ENCODE data around the gene OR4D1.

The OR4D1 gene

DNA sequence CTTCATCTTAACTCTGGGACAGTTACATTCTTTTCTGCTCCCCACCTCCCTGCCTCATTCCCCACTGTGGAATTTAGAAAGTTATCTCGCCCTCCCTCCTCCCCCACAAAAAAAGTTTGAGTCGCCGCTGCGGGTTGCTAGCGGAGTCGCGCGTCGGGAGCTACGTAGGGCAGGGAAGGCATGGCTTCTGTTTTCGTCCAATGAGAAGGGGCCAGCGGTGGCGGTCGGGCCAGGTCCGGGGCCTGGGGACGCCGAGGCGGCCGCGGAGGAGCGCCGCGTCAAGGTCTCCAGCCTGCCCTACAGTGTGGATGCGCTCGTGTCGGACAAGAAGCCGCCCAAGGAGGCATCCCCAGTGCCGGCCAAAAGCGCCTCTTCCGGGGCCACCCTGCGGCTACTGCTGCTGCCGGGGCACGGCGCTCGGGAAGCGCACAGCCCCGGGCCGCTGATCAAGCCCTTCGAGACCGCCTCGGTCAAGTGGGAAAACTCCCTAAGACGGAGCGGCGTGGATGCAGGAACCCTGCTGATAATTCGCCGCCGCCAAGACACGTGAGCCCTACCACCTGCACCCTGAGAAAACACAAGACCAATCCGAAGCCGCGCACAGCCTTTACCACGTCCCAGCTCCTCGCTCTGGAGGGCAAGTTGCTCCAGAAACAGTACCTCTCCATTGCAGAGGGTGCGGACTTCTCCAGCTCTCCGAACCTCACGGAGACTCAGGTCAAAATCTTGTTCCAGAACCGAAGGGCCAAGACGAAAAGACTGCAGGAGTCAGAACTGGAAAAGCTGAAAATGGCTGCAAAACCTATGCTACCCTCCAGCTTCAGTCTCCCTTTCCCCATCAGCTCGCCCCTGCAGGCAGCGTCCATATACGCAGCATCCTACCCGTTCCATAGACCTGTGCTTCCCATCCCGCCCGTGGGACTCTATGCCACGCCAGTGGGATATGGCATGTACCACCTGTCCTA is 8.9 kb downstream of the OR4D1 start:
- peak; percentile 60 for DNase-seq

DNA sequence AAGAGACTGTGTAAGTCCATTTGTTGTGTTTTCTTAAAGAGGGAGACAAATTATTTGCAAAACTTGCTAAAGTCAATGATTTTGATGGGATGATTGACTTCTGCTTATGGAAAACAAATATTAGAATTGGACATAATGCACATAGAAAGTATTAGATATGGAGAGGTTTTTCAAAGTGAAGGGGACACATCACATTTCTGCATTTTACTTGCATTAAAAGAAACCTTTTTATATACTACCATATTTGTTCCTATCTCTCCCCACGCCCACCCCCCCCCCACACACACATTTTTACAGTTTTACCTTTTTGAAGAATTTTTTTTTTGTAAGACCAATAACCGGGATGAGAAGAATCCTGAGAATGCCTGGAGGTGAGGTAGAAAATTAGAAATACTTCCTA is 10.0 kb downstream of the OR4D1 start:
- no peak for DNase-seq

DNA sequence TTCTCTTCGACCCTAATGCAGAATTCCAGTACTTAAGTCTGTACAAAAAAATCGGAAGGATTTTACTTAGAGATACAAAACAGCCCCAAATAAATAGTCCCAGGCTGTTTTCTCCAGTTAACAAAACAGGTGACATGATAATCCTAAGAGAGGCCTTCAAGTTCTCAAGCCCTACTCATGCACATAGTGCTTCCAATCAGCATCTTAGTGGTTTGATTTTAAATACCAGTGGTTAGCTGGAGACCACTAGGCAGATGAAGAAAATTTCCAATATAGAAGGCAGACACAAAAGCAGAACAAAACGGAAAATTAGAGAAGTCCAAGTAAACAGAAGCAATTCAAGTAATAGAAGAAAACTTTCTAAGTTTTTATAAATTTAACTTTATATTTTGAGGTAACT is 13.4 kb downstream of the OR4D1 start:
- no peak for DNase-seq

DNA sequence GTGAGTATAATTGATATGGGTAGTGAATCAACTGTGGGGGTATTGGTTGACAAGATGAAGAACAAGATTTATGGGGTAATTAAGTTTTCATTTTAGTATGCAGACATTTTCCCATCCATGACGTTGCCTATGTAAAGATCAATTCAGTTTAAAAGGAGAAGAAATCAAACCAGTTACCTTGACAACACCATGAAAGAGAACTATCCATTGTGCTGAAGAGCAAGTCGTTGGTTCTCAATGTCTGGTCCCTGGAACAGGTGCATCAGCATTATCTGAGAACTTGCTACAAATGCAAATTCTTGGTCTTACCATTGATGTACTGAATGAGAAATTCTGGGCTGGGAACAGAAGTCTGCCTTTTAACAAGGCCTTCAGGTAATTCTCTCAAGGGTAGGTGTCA is 17.8 kb downstream of the OR4D1 start:
- DNase-seq: no peak

DNA sequence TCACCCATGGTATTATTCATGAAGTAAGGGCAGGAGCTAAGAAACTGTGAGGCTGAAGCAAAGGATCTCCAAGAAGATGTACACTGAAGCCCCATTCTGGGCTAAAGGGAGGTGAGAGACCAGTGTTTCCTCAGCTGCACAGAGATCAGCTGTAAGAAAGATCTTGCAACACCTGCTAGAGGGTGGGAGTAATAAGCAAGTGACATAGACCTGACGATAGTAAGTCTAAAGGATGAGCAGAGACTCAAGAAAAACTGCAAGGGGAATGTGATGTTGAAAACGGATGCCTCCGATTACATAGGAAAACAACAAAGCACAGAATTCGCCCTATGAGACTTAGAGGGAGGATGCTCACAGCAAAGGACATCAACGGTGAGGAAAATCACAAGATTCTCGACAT is 18.5 kb downstream of the OR4D1 start, which contains the start of gene OR4D2:
Gene OR4D2, plus strand, starts transcription at position 301 of the 400 bp plus-strand sequence. CDS start 2,674 bp downstream, outside the sequence.
- no peak for DNase-seq

DNA sequence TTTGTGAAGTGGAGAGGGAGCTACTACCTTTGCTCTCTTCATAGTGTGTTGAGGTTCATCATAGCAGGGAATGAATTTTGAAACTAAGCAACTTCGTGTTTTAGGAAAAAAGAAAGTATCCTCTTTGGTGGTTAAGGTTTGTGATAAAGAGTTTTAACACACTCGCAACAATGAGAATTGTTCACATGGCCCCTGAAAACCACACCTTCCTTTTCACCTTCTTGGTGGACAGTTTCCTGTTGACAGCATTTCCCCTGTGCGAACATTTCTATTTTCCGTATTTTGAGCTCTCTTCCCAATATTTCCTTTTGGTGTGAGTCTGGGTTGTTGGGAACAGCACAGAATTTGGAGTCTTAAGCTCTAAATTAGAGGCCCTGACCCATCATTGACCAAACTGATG is 22.4 kb downstream of the OR4D1 start:
- DNase-seq: no peak

DNA sequence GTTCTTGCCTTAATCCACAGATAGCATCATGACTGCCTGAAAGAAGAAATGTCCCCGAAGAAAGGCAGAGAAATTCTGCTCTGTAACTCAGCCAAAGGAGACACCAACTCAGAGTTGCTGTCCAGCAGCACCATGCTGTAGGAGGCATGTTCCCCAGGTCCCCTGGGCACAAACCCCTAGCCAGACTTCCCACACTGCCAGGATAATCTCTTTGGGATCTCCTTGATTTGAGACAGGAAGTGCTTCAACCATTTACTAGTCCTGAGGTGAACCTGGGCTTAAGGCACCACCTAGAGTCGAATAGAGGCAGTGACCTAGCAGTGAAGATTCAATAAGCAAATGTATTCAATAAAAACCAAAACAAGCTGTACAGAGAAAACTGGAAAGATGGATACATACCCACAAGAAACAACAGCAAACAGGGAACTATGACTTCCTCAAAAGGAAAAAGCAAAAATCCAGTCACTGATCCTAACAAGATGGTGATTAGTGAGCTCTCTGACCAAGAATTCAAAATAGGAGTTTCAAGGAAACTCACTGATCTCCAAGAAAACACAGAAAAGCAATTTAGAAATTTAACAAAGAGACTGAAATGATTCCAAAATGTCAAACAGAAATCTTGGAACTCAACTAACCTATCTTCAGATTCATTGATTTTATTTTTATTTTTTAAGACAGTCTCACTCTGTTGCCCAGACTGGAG is 24.3 kb downstream of the OR4D1 start:
- no peak for DNase-seq

DNA sequence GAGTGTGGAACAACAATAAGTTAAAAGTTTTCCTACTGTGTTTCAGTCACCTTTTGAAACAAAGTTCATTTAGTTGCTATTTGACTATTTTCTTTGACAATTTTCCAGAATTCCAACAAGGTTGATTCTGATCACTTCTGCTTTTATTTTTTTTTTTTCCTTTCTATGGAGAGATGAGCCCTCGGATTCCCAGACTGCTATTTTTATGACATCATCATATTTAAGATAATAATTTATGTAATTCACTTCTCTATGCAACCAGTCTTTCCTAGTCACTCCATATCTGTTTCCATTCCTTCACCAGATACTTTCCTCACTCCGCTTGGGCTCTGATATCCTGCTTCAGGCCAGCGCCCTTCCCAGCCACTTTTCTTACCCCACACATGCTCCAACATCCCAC is 26.7 kb downstream of the OR4D1 start:
- DNase-seq: no peak

DNA sequence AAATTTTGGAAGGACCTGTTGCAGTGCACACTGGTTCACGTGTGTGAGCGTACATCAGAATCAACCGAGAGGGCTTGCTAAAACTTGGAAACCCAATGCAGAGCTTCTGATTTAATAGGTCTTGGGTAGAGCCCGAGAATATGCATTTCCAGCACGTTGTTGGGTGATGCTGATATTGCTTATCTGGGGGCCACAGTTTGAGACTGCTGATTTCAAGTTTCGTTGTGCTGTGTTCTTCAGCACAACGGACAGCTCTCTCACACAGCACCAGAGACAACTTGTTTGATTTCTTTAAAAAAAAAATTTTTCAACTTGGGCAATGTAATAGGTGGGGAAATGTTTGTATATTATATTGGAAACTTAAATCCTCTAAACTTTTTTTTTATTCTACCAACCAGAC is 28.0 kb downstream of the OR4D1 start:
- DNase-seq: no peak

DNA sequence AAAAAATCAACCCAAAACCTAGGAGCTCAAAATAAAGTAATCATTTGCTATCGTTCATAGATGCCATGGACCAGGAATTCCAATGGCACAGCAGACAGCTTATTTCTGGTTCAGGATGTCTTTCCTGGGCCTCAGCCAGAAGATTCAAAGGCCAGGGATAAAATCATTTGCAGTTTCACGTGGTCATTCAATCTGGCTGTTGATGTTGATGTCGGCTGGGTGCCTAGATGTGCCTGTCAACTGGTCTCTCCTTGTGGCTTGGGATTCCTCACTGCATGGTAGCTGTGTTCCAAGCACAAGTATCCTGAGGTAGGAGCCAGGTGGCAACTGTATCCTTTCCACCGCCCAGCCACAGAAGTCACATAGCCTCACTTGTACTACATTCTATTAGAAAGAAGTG is 33.6 kb downstream of the OR4D1 start:
- DNase-seq: no peak

DNA sequence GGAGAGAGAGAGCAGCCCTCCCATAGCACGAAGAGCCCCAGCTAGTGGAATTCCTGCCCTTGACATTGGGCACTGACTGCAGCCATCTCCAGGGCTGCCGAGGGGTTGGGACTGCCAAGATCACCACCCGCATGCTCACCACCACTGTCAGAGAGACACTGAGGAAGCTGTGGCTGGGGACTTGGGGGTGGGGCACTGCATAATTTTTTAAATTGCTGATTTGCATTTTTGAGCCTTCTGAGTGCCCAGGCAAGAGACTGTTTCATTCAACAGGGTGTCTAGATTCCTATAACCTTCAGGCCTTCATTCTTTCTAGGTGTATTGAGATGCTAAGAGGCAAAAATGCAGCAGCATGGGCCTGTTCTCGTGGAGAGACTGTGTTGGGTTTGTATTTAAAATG is 35.3 kb downstream of the OR4D1 start:
- no peak for DNase-seq

DNA sequence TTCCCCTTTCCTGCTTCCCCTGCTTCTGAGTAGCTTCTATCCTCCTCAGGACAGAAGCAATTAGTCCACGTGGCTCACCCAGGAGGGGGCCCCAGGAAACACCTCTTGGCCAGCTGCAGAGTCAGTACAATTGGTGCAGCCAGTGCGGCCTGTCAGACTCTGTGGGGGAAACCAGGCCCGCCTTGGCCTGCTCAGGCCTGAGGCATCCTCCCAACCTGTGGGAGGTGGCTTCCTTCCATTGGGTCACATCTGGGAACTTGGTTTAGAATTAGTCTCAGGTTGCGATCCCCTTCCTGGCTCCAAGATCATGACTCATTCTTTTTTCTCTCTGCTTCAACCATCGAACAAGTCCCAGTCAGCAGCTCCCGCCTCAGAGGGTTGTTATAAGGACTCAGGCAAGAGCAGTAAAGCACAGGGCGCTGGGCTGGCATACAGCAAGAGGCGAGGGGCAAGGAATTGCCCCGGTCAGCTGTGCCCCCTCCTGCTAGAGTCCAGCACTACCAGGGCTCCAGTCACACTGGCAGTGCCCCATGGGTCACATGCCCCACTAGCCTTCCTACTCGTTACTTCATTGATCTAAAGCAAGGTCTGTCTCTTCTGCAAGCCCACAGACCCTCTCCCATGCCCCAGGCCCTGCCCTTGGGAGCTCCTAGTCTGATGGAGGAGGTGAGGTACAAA is 36.3 kb downstream of the OR4D1 start:
- no peak for DNase-seq

DNA sequence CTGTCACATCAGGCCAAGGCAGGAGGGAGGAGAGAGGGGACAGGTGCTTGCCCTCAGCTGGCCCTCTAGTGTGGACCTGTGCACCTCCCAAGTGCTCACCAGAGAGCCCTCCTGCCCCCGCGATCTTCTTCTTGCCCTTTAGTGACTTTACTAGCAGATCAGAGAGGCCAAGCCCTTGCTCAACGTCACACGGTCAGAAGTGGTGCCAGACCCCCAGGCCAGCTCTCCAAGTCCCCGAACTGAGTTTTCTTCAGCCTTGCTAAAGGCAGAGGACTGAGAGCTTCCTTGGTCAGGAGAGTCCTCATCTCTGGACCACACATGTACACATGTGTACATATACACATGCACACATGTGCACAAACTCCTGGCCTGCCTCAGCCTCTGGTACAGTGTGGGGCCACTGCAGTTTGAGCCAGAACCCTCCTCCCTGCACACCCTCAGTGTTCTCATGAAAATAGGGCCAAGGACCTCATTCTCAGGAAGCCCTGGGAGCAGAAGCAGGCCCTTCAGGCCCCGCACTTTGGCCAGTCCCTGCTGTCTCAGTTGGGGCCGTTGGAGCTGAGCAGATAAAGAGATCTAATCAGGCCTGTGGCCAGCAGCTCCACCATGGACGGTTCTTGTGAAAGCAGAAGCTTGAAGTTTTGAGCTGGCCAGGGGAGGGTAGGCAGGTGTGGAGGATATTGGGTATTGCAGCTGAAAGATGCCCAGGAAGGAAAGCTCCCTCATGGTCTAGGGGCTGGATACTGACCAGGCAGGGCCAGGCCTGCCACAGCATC is 37.0 kb downstream of the OR4D1 start:
- no peak for DNase-seq

DNA sequence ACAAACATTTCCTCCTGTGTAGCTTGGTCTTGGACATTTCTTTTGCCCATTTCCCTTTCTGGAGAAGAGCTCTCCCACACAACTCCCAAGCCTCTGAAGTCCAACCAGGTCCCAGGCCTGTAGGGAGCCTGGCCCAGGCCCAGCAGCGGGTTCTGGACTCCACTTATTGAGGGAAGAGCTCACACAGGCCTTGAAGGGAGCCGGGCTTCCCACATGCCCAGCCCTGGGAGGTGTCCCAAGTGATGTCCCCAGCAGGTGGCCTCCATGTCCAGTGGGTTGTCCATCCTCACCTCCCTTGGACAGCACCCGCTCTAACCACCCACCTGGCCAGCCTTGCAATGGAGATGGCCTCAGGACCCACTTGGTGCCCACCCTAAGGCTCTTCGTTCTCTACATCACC is 38.4 kb downstream of the OR4D1 start:
- DNase-seq: no peak

DNA sequence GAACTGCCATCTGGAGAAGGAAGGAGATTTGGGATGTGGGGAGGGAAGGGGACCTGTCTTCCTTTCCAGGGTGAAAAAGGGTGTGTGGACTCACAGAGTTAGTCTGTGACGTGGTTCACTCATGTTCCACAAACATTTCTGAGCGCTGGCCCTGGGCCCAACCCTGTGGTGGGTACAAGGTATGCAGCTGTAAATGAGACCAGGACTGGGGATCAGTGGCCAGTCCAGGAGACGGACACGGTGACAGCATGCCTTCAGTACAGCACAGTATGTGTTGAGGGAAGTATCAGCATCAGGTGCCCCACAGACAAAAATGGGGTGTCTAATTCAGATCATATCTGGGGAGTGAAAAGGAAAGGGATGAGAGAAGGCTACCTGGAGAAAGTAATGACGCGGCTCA is 38.9 kb downstream of the OR4D1 start:
- DNase-seq: no peak

DNA sequence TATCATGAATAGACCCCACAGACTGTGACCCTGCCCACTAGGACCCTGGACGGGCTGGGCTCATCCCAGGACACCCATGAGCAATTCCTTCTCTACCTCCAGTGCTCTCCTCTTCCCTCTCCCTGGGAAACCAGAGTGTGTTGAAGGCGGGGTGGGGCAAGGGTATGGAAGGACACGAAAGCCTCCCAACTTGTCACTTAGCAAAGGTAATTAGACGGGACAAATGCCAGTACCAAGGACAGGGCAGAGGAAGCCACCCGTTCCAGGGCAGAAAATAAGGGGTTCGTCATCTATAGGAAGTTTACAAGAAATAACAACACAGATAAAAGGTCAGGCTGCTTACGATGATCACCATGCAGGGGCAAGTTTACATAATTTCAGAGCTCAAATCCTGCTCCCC is 39.5 kb downstream of the OR4D1 start:
- DNase-seq: no peak

DNA sequence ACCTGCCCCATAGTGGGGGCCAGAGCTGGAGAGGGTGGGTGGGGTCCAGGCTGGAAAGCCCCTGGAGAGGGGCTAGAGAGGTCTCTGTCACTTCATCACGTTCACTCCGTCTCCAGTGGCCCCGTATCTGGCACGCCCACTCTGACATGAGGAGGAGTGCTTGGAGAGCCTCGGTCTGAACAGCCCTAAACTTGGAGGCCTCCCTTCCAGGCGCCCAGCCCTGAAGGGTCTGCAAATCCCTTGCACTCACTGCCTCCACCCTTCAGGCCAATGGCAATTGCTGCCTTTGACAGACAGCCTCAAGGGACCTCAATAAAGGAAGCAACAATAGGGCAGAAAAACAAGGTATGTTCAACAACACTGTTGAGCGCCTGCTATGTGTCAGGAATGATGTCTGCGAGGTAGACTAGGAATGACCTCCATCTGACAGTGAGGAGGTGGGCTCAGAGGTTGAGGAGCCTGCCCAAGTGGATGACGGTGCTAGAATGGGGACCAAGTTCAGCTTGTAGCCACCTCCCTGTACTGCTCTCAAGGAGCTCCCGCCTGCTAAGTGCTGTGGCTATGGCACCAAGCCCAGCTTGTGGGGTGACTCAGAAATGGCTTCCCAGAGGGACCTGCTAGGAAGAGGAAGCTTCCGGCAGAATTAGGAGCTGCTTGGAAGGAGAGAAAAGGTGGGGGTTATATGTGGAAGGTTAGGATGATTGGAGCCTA is 41.4 kb downstream of the OR4D1 start:
- no peak for DNase-seq

DNA sequence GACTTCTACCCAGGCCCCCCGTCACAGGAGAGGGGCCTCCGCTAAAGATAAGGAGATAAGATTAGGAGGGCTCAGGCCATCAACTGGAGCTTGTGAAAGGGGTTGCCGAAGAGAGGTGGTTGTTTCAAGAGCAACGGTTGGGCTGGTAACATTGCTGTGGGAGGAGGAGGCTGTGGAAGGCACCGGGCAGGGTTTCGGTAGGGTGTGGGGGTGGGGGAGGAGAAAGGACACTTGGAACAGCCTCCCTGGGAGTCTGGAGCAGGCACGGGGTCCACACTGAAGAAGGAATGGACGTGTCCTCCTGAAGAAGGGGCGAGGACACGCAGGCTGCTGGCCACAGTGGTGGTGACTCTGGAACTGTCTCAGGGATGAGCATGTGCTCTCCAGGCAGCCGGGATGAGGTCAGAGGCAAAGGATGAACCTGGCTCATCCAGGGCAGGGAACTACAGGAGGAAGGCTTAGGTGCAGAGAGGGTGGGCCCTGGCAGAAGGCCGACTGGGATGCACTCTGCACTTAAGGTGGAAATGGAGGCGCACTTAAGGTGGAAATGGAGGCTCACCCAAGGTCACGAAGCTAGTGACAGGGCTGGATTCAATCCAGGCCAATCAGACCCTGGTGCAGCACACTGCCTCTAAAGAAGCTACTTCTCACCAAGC is 43.2 kb downstream of the OR4D1 start:
- no peak for DNase-seq

DNA sequence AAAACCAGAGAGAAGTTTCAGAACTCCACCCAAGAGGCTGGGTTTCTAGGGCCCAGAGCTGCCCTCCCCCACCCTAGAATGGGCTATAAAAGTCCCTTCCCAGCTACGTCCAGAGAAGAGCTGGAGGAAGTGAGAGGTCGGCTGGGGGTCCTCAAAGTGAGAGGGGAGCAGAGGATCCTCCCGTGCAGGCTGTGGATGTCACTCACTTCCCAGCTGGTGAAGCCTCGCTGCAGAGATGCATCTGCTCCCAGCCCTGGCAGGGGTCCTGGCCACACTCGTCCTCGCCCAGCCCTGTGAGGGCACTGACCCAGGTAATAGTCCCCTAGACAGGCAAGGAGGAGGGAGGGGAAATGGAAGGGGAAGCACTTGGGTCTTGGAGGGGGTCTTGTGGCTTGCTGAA is 44.4 kb downstream of the OR4D1 start, which contains the start of gene EPX:
Gene EPX, plus strand, starts transcription at position 115 of the 400 bp plus-strand sequence. Its CDS starts 121 bp downstream, at position 236.
- DNase-seq: no peak

DNA sequence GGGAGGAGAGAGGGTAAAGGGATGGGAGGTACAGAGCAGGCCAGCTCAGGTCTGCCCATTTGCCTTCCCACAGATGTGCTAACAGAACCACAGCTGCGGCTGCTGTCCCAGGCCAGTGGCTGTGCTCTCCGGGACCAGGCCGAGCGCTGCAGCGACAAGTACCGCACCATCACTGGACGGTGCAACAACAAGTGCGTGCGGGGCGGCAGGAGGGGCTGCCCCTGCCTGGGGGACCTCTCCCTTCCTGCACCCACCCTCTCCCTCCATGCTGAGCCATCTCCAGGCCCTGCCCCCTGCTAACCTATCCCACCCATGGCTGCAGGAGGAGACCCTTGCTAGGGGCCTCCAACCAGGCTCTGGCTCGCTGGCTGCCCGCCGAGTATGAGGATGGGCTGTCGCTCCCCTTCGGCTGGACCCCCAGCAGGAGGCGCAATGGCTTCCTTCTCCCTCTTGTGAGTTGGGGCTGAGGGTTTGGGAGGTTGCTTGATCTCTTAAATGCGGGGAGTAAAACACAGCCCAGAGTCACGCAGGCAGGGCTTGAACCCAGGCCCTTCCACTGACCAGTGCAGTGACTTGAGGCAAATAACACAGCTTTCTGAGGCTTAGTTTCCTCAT is 45.6 kb downstream of the OR4D1 start:
- no peak for DNase-seq
